ENCODE measurements around the gene C2CD3. TPM values are rescaled to one million over a fixed set of nuclear protein-coding genes. Genes with fewer than 3 reads are reported as not detected.

C2CD3 gene
- total RNA-seq, 1 experiment from 2014 or later = 22.0 TPM

GRCh38 chr11:73963861-73964260, 206.9 kb downstream of the C2CD3 start:
- H3K4me2 ChIP-seq (ENCODE audit: insufficient read depth, insufficient read length, low read length) = no peak overlapping the region
- H3K27me3 Mint-ChIP-seq (ENCODE audit: low read depth) = peaks cover 2% of the 10 kb centered on the region
- H2AFZ ChIP-seq (ENCODE audit: low read length) = no peak overlapping the region

More at GRCh38 chr11:73963861-73964260, 206.9 kb downstream of the C2CD3 start:
- no peak for DNase-seq
- no peaks in the 10 kb centered on the region for H3K79me2 ChIP-seq (ENCODE audit: insufficient read depth, low read length)
- H4K20me1 ChIP-seq (ENCODE audit: control insufficient read depth, insufficient read depth, insufficient read length) = no peaks in the 10 kb centered on the region
- H3K79me1 ChIP-seq (ENCODE audit: insufficient read depth, low read depth, low read length, poor library complexity, severe bottlenecking) = no peaks in the 10 kb centered on the region
- H2BK15ac ChIP-seq (ENCODE audit: low read depth, low read length) = no peak overlapping the region
- H4K8ac ChIP-seq (replicated peaks; ENCODE audit: insufficient read length, low read depth, low read length) = no peak overlapping the region
- H2AK5ac ChIP-seq (ENCODE audit: insufficient read length, low read length) = no peak overlapping the region
- no peak overlapping the region for H3K4me3 Mint-ChIP-seq
- H3K23me2 ChIP-seq (ENCODE audit: insufficient read length, low read depth, low read length, poor library complexity, severe bottlenecking) = no peaks in the 10 kb centered on the region
- H3K4me1 Mint-ChIP-seq = peaks cover 6 to 14% of the 10 kb centered on the region in 2 experiments
- H3K4me1 ChIP-seq (ENCODE audit: insufficient read depth, low read length) = no peaks in the 10 kb centered on the region
- H2BK5ac ChIP-seq (ENCODE audit: insufficient read length, low read length) = no peak overlapping the region
- no peak for TF ChIP-seq CTCF (conservative IDR thresholded peaks at IDR 0.05)
- H3K23ac ChIP-seq (ENCODE audit: insufficient read length, low read depth, low read length) = no peak overlapping the region
- no peaks in the 10 kb centered on the region for H3K9me3 ChIP-seq (ENCODE audit: control insufficient read depth, low read depth, low read length)
- H2BK120ac ChIP-seq (ENCODE audit: low read depth, low read length, poor library complexity, severe bottlenecking) = no peak overlapping the region
- no peak overlapping the region for H3T11ph ChIP-seq (ENCODE audit: low read length)
- no peak overlapping the region for H2BK12ac ChIP-seq (ENCODE audit: insufficient read length, low read depth, low read length)
- H3K18ac ChIP-seq (ENCODE audit: insufficient read length, low read depth, low read length) = no peak overlapping the region
- no peak overlapping the region for H3K27ac ChIP-seq (ENCODE audit: insufficient read length, low read depth, low read length)
- no peaks in the 10 kb centered on the region for H3K36me3 Mint-ChIP-seq (ENCODE audit: insufficient read depth in 1 of 3, low read depth in 3 of 3)
- no CpG with 5 or more reads among the region's 8 CpGs for WGBS (ENCODE audit: extremely low coverage, insufficient read length, low lambda C conversion rate)
- H3K9ac ChIP-seq (ENCODE audit: extremely low read depth, insufficient read length, low read length) = no peak overlapping the region
- H3K27me3 ChIP-seq (ENCODE audit: insufficient read depth, low read length) = no peaks in the 10 kb centered on the region
- no peak overlapping the region for H4K5ac ChIP-seq (ENCODE audit: insufficient read length, low read depth, low read length)
- H3K56ac ChIP-seq (ENCODE audit: insufficient read length, low read depth, low read length) = no peak overlapping the region
- H4K91ac ChIP-seq (ENCODE audit: insufficient read length, low read depth, low read length) = no peak overlapping the region
- H3K9me3 Mint-ChIP-seq = peaks cover 0 to 2% of the 10 kb centered on the region in 2 experiments; a peak in 1 of 5 replicates
- no peak overlapping the region for H3K4ac ChIP-seq (ENCODE audit: low read depth, low read length)
- H3K27ac Mint-ChIP-seq = no peak overlapping the region
- no peak overlapping the region for H3K14ac ChIP-seq (ENCODE audit: insufficient read depth, low read length)
- no peak overlapping the region for H2BK20ac ChIP-seq (ENCODE audit: low read depth, low read length, poor library complexity, severe bottlenecking)

Other genes starting within 250 kb of the C2CD3 start
- not detected in 2 replicates for gene DNAJB13, start 220.0 kb downstream of the C2CD3 start, total RNA-seq (2021)
- gene UCP2, start 188.2 kb downstream of the C2CD3 start, total RNA-seq (2021) = 58.3 and 62.1 TPM in 2 replicates
- gene UCP3, start 161.9 kb downstream of the C2CD3 start, total RNA-seq (2021) = 0.77 and 0.85 TPM in 2 replicates
- 39.4 and 40.7 TPM in 2 replicates for gene PPME1, start 287 bp upstream of the C2CD3 start, total RNA-seq (2021)
- gene P4HA3, start 140.6 kb upstream of the C2CD3 start, total RNA-seq (2021) = not detected in 2 replicates
- gene PGM2L1, start 227.4 kb upstream of the C2CD3 start, total RNA-seq (2021) = 16.9 and 17.7 TPM in 2 replicates

Data from H9 (cell line).